GM21717 (cell line): ENCODE results near the gene IL1RAPL2.

Source experiments
- ATAC-seq: cut with Tn5 transposase; IDR thresholded peaks from one replicate; pipeline ENCODE4 v1.9.1; 2021; ENCODE audit warnings: mild to moderate bottlenecking, moderate library complexity; ENCODE audit not compliant: unreplicated experiment

The IL1RAPL2 gene

GRCh38 chrX:105543283-105543682 is 977.3 kb downstream of the IL1RAPL2 start:
- ATAC-seq = no peak

GRCh38 chrX:105550043-105550663 is 984.2 kb downstream of the IL1RAPL2 start:
- no peak for ATAC-seq

- no peak for ATAC-seq
These were observed 986.4 kb downstream of the IL1RAPL2 start for GRCh38 chrX:105552395-105552794.

- no peak for ATAC-seq
These were observed 987.1 kb downstream of the IL1RAPL2 start for GRCh38 chrX:105553118-105553517.

- no peak for ATAC-seq
These were observed 998.5 kb downstream of the IL1RAPL2 start for GRCh38 chrX:105564501-105564900.

- no peak for ATAC-seq
These were observed 999.9 kb downstream of the IL1RAPL2 start for GRCh38 chrX:105565856-105566255.

- no peak for ATAC-seq
These were observed 1001.1 kb downstream of the IL1RAPL2 start for GRCh38 chrX:105567082-105567481.

GRCh38 chrX:105608745-105609144 is 1042.7 kb downstream of the IL1RAPL2 start:
- ATAC-seq = no peak

- no peak for ATAC-seq
These were observed 1043.5 kb downstream of the IL1RAPL2 start for GRCh38 chrX:105609530-105609929.

GRCh38 chrX:105610411-105610810 is 1044.4 kb downstream of the IL1RAPL2 start:
- no peak for ATAC-seq

- no peak for ATAC-seq
These were observed 1052.5 kb downstream of the IL1RAPL2 start for GRCh38 chrX:105618393-105619101.

- ATAC-seq = no peak
These were observed 1068.2 kb downstream of the IL1RAPL2 start for GRCh38 chrX:105634180-105634579.

GRCh38 chrX:105635794-105636193 is 1069.8 kb downstream of the IL1RAPL2 start:
- ATAC-seq = no peak

GRCh38 chrX:105636667-105637066 is 1070.7 kb downstream of the IL1RAPL2 start:
- no peak for ATAC-seq

- no peak for ATAC-seq
These were observed 1079.8 kb downstream of the IL1RAPL2 start for GRCh38 chrX:105645667-105646357.

- ATAC-seq = no peak
These were observed 1080.8 kb downstream of the IL1RAPL2 start for GRCh38 chrX:105646592-105647372.

- no peak for ATAC-seq
These were observed 1081.8 kb downstream of the IL1RAPL2 start for GRCh38 chrX:105647749-105648148.

- no peak for ATAC-seq
These were observed 1082.7 kb downstream of the IL1RAPL2 start for GRCh38 chrX:105648732-105649131.

- ATAC-seq = no peak
These were observed 1084.6 kb downstream of the IL1RAPL2 start for GRCh38 chrX:105650577-105650976.

- ATAC-seq = no peak
These were observed 1085.0 kb downstream of the IL1RAPL2 start for GRCh38 chrX:105650986-105651385.

- no peak for ATAC-seq
These were observed 1087.9 kb downstream of the IL1RAPL2 start for GRCh38 chrX:105653891-105654290.
